ENCODE measurements around the gene LRRC56. TPM values are rescaled to one million over a fixed set of nuclear protein-coding genes. Genes with fewer than 3 reads are reported as not detected.

LRRC56 gene
- total and polyA plus RNA-seq, 2 donors (not counting 1 experiment from before 2014, with no cell fraction given), result 11.8 to 15.8 TPM

- Histone ChIP-seq H4K20me1 (ENCODE audit: control insufficient read depth, insufficient read depth, low read length, poor library complexity, severe bottlenecking) (peaks cover 53% of the 10 kb centered on the region), H3K4me1 (ENCODE audit: control insufficient read depth in 2 of 2, insufficient read depth in 2 of 2, low read length in 2 of 2) (peaks cover 30 to 44% of the 10 kb centered on the region in 2 donors), H3K9ac (ENCODE audit: low read length) (peak within 1 kb of the TSS; percentile 85), H3K4me2 (replicated peaks; ENCODE audit: low read depth, low read length, poor library complexity, severe bottlenecking) (peak within 1 kb of the TSS; percentile 98), H3K36me3 (replicated peaks in 1 of 2; ENCODE audit: control extremely low read depth in 1 of 2, control insufficient read depth in 1 of 2, extremely low read depth in 1 of 2, insufficient read depth in 2 of 2, low read length in 1 of 2) (peaks cover 1 to 3% of the 10 kb centered on the region in 2 experiments), H3K27ac (ENCODE audit: low read length in 2 of 2) (peak within 1 kb of the TSS; percentile 97 to 98), H3K9me3 (ENCODE audit: control extremely low read depth in 1 of 3, control insufficient read depth in 2 of 3, insufficient read depth in 1 of 3, low read length in 2 of 3) (peaks cover 0 to 3% (median 0%) of the 10 kb centered on the region in 3 donors), H3K27me3 (replicated peaks in 1 of 4; ENCODE audit: control extremely low read depth in 1 of 4, control insufficient read depth in 3 of 4, insufficient read depth in 4 of 4, low read length in 3 of 4) (peaks cover 0 to 18% (median 8%) of the 10 kb centered on the region in 4 experiments), H2AFZ (ENCODE audit: insufficient read depth, low read depth, low read length, poor library complexity, severe bottlenecking) (peak within 1 kb of the TSS; percentile 95), H3K79me2 (ENCODE audit: control insufficient read depth, insufficient read depth, low read length) (peaks cover 45% of the 10 kb centered on the region), H3K4me3 (ENCODE audit: control extremely low read depth in 1 of 5, extremely low read depth in 1 of 5, insufficient read depth in 1 of 5, low read depth in 2 of 5, low read length in 4 of 5) (peak within 1 kb of the TSS; percentile 65 to 95 (median 86))
- Mint-ChIP-seq H3K9me3 (ENCODE audit: insufficient read depth) (no peaks in the 10 kb centered on the region), H3K4me3 (peak within 1 kb of the TSS; percentile 93), H3K27ac (peak within 1 kb of the TSS; percentile 99), H3K27me3 (peaks cover 15% of the 10 kb centered on the region), H3K4me1 (peaks cover 44% of the 10 kb centered on the region)
- DNase-seq (peak; percentile 98), ATAC-seq (ENCODE audit: low read depth) (peak; percentile 87)
- POLR2A ChIA-PET, result interaction anchor here (0.6 to 1.9 kb wide), 13 partner anchors 10 to 307 kb away, joined by 3 to 26 read pairs (median 5); partner anchors contain the start of genes DEAF1, HRAS, IRF7 and LRRC56
- no peak for TF ChIP-seq EZH2 (IDR thresholded peaks at IDR 0.05; ENCODE audit: borderline replicate concordance, insufficient read depth, low read depth, low read length, poor library complexity, severe bottlenecking)
- TF ChIP-seq CTCF (IDR thresholded peaks at IDR 0.05), result no peak
- CTCF ChIA-PET, result interaction anchor here (0.6 to 2.3 kb wide), 11 partner anchors 8 to 243 kb away, joined by 3 to 5 read pairs (median 3); partner anchors contain the start of genes HRAS and LRRC56
- under 1% methylated on average over 92 of the region's 99 CpGs for WGBS (ENCODE audit: insufficient coverage)
- intact Hi-C loops (cut with micrococcal nuclease), result loop anchor here (1.0 to 10.0 kb wide), 6 partner anchors 8 to 809 kb away; partner anchors contain the start of genes BRSK2, LMNTD2, LRRC56 and RASSF7
Observed at GRCh38 chr11:575996-576768, 38.9 kb downstream of the LRRC56 start, which contains the start of gene PHRF1. Gene PHRF1 (plus strand): TSS chr11:576470. CDS start chr11:581513, 5,043 bp downstream.

Measured in B cell (primary cell).